Naive thymus-derived CD4-positive, alpha-beta T cell (primary cell): ENCODE results near the gene SECTM1. TPM values are rescaled to one million over a fixed set of nuclear protein-coding genes. Genes with fewer than 3 reads are reported as not detected.
A peak's percentile ranks its signal among the peaks of the same experiment; 100 is the strongest.

Experiments used
- ATAC-seq: fragments of 150-1000 bp; cut with Tn5 transposase; 2 replicates; pipeline ENCODE4 v1.10.0; 2021; ENCODE audit warnings: mild to moderate bottlenecking, moderate library complexity
- CTCF ChIA-PET: fragments of 350-600 bp; sonication (Branson Sonifier 250); formaldehyde crosslinking; loops from one replicate; lab custom pipeline; 2021; ENCODE audit warnings: antibody characterized with exemption; lab: Charles Lee
- POLR2A ChIA-PET: fragments of 350-600 bp; sonication (Branson Sonifier 250); formaldehyde crosslinking; loops from one replicate; lab custom pipeline; 2021; ENCODE audit warnings: antibody characterized with exemption, inconsistent platforms; lab: Charles Lee
- DNase-seq, 9 donors: peaks; one replicate each; pipeline versions ENCODE4 v3.0.0 to v3.0.0-alpha.2; 2020 to 2022; ENCODE audit warnings: mixed read lengths in 1 of 9
- H3K27ac ChIP-seq: one replicate; pipeline ENCODE4 v1.7.0; 2013; ENCODE audit warnings: mild to moderate bottlenecking, low read depth, low read length, moderate library complexity
- H3K27me3 ChIP-seq, 2 donors: one replicate each; pipeline ENCODE4 v1.7.0; 2013; ENCODE audit warnings: low read length in 2 of 2, mild to moderate bottlenecking in 2 of 2, moderate library complexity in 2 of 2; ENCODE audit not compliant: control insufficient read depth in 2 of 2, insufficient read depth in 2 of 2
- H3K36me3 ChIP-seq, 3 experiments: 1 replicate in 2 of 3; 2 replicates in 1 of 3; pipeline ENCODE4 v1.7.0; 2013; ENCODE audit warnings: low read length in 3 of 3, mild to moderate bottlenecking in 3 of 3, moderate library complexity in 1 of 3; ENCODE audit not compliant: insufficient read depth in 3 of 3, control insufficient read depth in 2 of 3
- H3K4me1 ChIP-seq, 2 donors: one replicate each; pipeline ENCODE4 v1.7.0; 2013; ENCODE audit warnings: low read length in 2 of 2, mild to moderate bottlenecking in 2 of 2, moderate library complexity in 1 of 2; ENCODE audit not compliant: control insufficient read depth in 2 of 2, insufficient read depth in 2 of 2
- H3K4me3 ChIP-seq: 2 replicates; pipeline ENCODE4 v1.7.0; 2013; ENCODE audit warnings: mild to moderate bottlenecking, low read length
- H3K9me3 ChIP-seq, 3 experiments: 1 replicate in 2 of 3; 2 replicates in 1 of 3; pipeline ENCODE4 v1.7.0; 2013; ENCODE audit warnings: low read length in 3 of 3; ENCODE audit not compliant: control insufficient read depth in 2 of 3
- H3K27ac Mint-ChIP-seq, 9 donors: one replicate each; pipeline ENCODE4 v1.8.0; 2020 to 2022; ENCODE audit warnings: mixed read lengths in 9 of 9, mild to moderate bottlenecking in 8 of 9, moderate library complexity in 5 of 9, inconsistent platforms in 2 of 9
- H3K27me3 Mint-ChIP-seq, 5 donors: one replicate each; pipeline ENCODE4 v1.8.0; 2021 to 2022; ENCODE audit warnings: mixed read lengths in 5 of 5, mild to moderate bottlenecking in 1 of 5
- H3K36me3 Mint-ChIP-seq, 5 donors: one replicate each; pipeline ENCODE4 v1.8.0; 2020 to 2022; ENCODE audit warnings: mixed read lengths in 5 of 5, mild to moderate bottlenecking in 3 of 5, inconsistent platforms in 1 of 5
- H3K4me1 Mint-ChIP-seq, 7 donors: one replicate each; pipeline ENCODE4 v1.8.0; 2020 to 2022; ENCODE audit warnings: mixed read lengths in 7 of 7, mild to moderate bottlenecking in 3 of 7, inconsistent platforms in 1 of 7
- H3K4me3 Mint-ChIP-seq, 10 donors: one replicate each; pipeline ENCODE4 v1.8.0; 2020 to 2022; ENCODE audit warnings: mild to moderate bottlenecking in 10 of 10, mixed read lengths in 10 of 10, moderate library complexity in 6 of 10, inconsistent platforms in 2 of 10
- H3K9me3 Mint-ChIP-seq, 11 donors: one replicate each; pipeline ENCODE4 v1.8.0; 2020 to 2022; ENCODE audit warnings: mixed read lengths in 11 of 11, mild to moderate bottlenecking in 4 of 11, inconsistent platforms in 1 of 11, moderate library complexity in 1 of 11
- intact Hi-C, 2 donors: fragments of 100-400 bp; cut with micrococcal nuclease; formaldehyde crosslinking; loops; one replicate each; pipeline ENCODE4 v1.15.1; 2023
- polyA plus RNA-seq, 2 donors: library from polyadenylated mRNA; unstranded; fragments of 300-500 nt; fragmentation: Illumina TruSeq; gene quantifications; one replicate each; pipeline ENCODE4 v1.2.3, GENCODE V29; 2021
- total RNA-seq, 6 experiments: library from RNA in 5 of 6; stranded (reverse) in 5 of 6; gene quantifications; 1 replicate in 5 of 6; 2 replicates in 1 of 6; pipeline ENCODE4 v1.2.3 and lab custom pipeline; 2021 to 2026

SECTM1 gene
- total and polyA plus RNA-seq, 7 experiments from 2014 or later, result 1.5 to 32.4 (median 3.2) TPM

- peak overlapping the region; percentile 91 for H3K27ac ChIP-seq
- peak in 8 of 9 donors; percentile 48 to 72 (median 65) for DNase-seq
- H3K27ac Mint-ChIP-seq, result peak overlapping the region in 6 of 9 donors; percentile 77 to 97 (median 90)
- H3K27me3 Mint-ChIP-seq, result no peaks in the 10 kb centered on the region
- ChIA-PET POLR2A (interaction anchor here (0.8 to 12.6 kb wide), 6 partner anchors 15 to 74 kb away, joined by 3 to 237 read pairs (median 3); no protein-coding TSS in a partner anchor), CTCF (interaction anchor here (1.0 to 3.5 kb wide), 4 partner anchors 15 to 81 kb away, joined by 4 to 61 read pairs (median 4); no protein-coding TSS in a partner anchor)
- H3K4me3 ChIP-seq, result peak overlapping the region; percentile 91
- H3K36me3 ChIP-seq, result peaks cover 0 to 39% (median 0%) of the 10 kb centered on the region in 3 experiments
- peak overlapping the region in 6 of 10 donors; percentile 88 to 99 (median 97) for H3K4me3 Mint-ChIP-seq
- H3K9me3 Mint-ChIP-seq, result no peaks in the 10 kb centered on the region
- intact Hi-C loops, result loop anchor here (2.0 kb wide), 3 partner anchors 17 to 77 kb away; partner anchors contain the start of genes CSNK1D (in 1 of the 2) and SECTM1 (in 1 of the 2)
- H3K27me3 ChIP-seq, result no peaks in the 10 kb centered on the region
- peak; percentile 63 for ATAC-seq
- peaks cover 10 to 13% of the 10 kb centered on the region in 2 donors for H3K4me1 ChIP-seq
- no peaks in the 10 kb centered on the region for H3K9me3 ChIP-seq
- H3K4me1 Mint-ChIP-seq, result peaks cover 10 to 19% (median 15%) of the 10 kb centered on the region in 7 donors
- H3K36me3 Mint-ChIP-seq, result peaks cover 0 to 17% (median 4%) of the 10 kb centered on the region in 5 donors
Observed at GRCh38 chr17:82315703-82316358, 17.7 kb downstream of the SECTM1 start.

DNA sequence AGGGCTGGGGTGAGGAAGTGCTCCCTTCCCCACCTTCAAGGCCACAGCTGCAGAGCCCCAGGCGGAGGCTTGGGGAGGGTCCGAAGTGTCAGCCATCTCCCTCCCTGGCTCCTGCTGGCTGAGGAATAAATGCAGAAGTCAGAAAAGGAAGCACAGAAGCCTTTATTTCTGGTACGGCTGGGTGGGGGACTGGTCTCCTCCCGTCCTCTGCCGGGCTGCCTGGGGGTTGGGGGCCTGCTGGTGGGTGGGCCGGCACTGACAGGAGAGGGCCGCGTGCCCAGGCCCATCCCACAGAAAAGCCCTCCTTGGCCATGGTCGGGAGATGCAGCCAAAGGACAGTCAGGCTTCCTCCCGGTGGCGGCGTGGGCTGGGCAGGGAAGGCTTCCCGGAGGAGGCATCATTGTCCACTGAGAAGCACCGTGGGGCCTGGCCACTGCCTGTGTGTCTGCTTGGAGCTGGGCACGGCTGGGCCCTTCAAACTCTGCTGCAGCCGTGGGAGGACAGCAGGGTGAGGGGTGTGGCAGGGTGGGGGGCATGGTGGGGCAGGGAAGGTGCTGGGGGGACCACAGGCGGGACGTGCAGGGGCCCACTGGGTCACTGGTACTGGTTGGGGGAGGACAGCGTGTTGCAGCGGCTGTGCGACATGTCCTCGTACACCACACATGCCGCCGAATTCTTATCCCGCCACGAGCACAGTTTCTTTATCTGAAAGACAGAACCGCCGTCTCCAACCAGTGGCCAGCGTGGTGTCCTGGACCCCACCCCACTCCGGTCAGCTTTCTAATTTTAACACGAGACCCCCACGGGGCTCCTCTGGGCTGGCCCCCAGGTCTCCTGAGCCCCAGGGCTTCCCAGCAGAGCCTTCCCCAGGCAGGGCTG lies 18.6 kb downstream of the SECTM1 start:
- peak overlapping the region; percentile 91 for H3K27ac ChIP-seq
- no peaks in the 10 kb centered on the region for H3K9me3 ChIP-seq
- H3K4me3 ChIP-seq, result peak overlapping the region; percentile 91
- Mint-ChIP-seq H3K27ac (peak overlapping the region in 7 of 9 donors; percentile 77 to 97 (median 89)), H3K4me1 (peaks cover 6 to 22% (median 14%) of the 10 kb centered on the region in 7 donors), H3K4me3 (peak overlapping the region in 6 of 10 donors; percentile 88 to 99 (median 97)), H3K27me3 (no peaks in the 10 kb centered on the region), H3K9me3 (no peaks in the 10 kb centered on the region), H3K36me3 (peaks cover 0 to 17% (median 4%) of the 10 kb centered on the region in 5 donors)
- H3K27me3 ChIP-seq, result no peaks in the 10 kb centered on the region
- intact Hi-C loops, result no loop called here
- peaks cover 0 to 39% (median 0%) of the 10 kb centered on the region in 3 experiments for H3K36me3 ChIP-seq
- peak in 1 of 9 donors; percentile 8 for DNase-seq
- ChIA-PET CTCF (interaction anchor here (3.5 kb wide), 1 partner anchor 15 kb away, joined by 61 read pairs; no protein-coding TSS in a partner anchor), POLR2A (interaction anchor here (1.1 to 12.6 kb wide), 4 partner anchors 14 to 73 kb away, joined by 3 to 237 read pairs (median 14); no protein-coding TSS in a partner anchor)
- no peak for ATAC-seq
- H3K4me1 ChIP-seq, result peaks cover 8 to 13% of the 10 kb centered on the region in 2 donors

DNA sequence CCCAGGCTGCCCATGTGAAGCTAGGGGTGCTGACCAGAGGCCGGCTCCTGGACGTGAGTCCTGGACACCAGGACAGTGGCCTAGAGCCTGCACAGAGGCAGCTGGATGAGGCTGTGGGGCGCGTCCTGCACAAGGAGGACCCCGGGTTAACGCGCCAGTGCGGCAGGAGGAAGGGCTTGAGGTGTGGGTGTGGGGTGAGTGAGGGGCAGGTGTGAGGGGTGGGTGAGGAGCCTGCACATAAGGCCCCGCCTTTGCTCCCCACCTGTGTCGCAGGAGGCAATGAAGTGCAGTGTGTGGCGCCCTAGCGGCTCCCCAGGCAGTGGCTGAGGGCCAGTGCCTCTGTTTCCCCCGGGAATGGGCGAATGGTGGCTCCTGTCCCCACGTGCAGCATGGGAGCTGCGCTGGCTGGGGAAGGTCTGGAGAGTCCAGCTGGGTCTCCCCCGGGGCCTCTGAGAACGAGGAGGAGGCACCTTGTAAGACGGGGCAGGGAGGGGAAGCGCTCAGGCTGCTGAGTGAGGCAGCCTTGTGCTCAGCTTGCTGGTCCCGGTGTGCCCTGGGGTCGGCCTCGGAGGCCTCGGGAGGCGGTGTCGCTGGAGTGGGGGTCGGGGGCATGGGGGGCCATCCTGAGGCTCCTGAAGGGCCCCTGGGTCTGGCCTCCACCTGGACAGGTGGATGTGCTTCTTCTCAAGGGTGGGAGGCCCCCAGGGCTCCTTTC lies 19.4 kb downstream of the SECTM1 start:
- ChIA-PET CTCF (interaction anchor here (0.6 to 3.7 kb wide), 3 partner anchors 12 to 39 kb away, joined by 5 to 61 read pairs (median 18); no protein-coding TSS in a partner anchor), POLR2A (interaction anchor here (1.5 to 12.6 kb wide), 3 partner anchors 13 to 21 kb away, joined by 3 to 237 read pairs (median 26); no protein-coding TSS in a partner anchor)
- Histone ChIP-seq H3K36me3 (peaks cover 0 to 39% (median 0%) of the 10 kb centered on the region in 3 experiments), H3K9me3 (no peaks in the 10 kb centered on the region), H3K4me3 (no peak overlapping the region), H3K27me3 (no peaks in the 10 kb centered on the region), H3K27ac (peak overlapping the region; percentile 91), H3K4me1 (peaks cover 8 to 13% of the 10 kb centered on the region in 2 donors)
- DNase-seq, result no peak
- H3K4me1 Mint-ChIP-seq, result peaks cover 6 to 23% (median 14%) of the 10 kb centered on the region in 7 donors
- ATAC-seq, result no peak
- H3K4me3 Mint-ChIP-seq, result peak overlapping the region in 7 of 10 donors; percentile 15 to 71 (median 47)
- H3K9me3 Mint-ChIP-seq, result no peaks in the 10 kb centered on the region
- intact Hi-C loops, result no loop called here
- peak overlapping the region in 6 of 9 donors; percentile 6 to 86 (median 50) for H3K27ac Mint-ChIP-seq
- H3K27me3 Mint-ChIP-seq, result no peaks in the 10 kb centered on the region
- peaks cover 0 to 17% (median 4%) of the 10 kb centered on the region in 5 donors for H3K36me3 Mint-ChIP-seq

- Mint-ChIP-seq H3K4me3 (peak overlapping the region in 8 of 10 donors; percentile 15 to 71 (median 56)), H3K36me3 (peaks cover 0 to 19% (median 4%) of the 10 kb centered on the region in 5 donors), H3K9me3 (no peaks in the 10 kb centered on the region), H3K4me1 (peaks cover 9 to 23% (median 18%) of the 10 kb centered on the region in 7 donors), H3K27me3 (no peaks in the 10 kb centered on the region), H3K27ac (peak overlapping the region in 7 of 9 donors; percentile 6 to 86 (median 75))
- H3K36me3 ChIP-seq, result peaks cover 0 to 39% (median 0%) of the 10 kb centered on the region in 3 experiments
- no peak for DNase-seq
- H3K4me3 ChIP-seq, result no peak overlapping the region
- H3K4me1 ChIP-seq, result peaks cover 8 to 13% of the 10 kb centered on the region in 2 donors
- peak overlapping the region; percentile 91 for H3K27ac ChIP-seq
- ATAC-seq, result no peak
- ChIA-PET POLR2A (interaction anchor here (12.6 kb wide), 1 partner anchor 13 kb away, joined by 237 read pairs; no protein-coding TSS in a partner anchor), CTCF (interaction anchor here (0.6 to 3.7 kb wide), 2 partner anchors 12 to 40 kb away, joined by 5 to 18 read pairs; no protein-coding TSS in a partner anchor)
- H3K9me3 ChIP-seq, result no peaks in the 10 kb centered on the region
- intact Hi-C loops, result no loop called here
- H3K27me3 ChIP-seq, result no peaks in the 10 kb centered on the region
Observed at GRCh38 chr17:82313195-82314011, 20.2 kb downstream of the SECTM1 start.

- Histone ChIP-seq H3K4me1 (peaks cover 0 to 7% of the 10 kb centered on the region in 2 donors), H3K27ac (no peak overlapping the region), H3K9me3 (no peaks in the 10 kb centered on the region), H3K4me3 (no peak overlapping the region), H3K36me3 (peaks cover 0 to 35% (median 0%) of the 10 kb centered on the region in 3 experiments), H3K27me3 (no peaks in the 10 kb centered on the region)
- Mint-ChIP-seq H3K27me3 (no peaks in the 10 kb centered on the region), H3K27ac (peak overlapping the region in 1 of 9 donors; percentile 38), H3K9me3 (no peaks in the 10 kb centered on the region), H3K4me3 (no peak overlapping the region), H3K4me1 (peaks cover 14 to 24% (median 19%) of the 10 kb centered on the region in 7 donors), H3K36me3 (peaks cover 0 to 19% (median 4%) of the 10 kb centered on the region in 5 donors)
- ATAC-seq, result no peak
- POLR2A ChIA-PET, result interaction anchor here (1.1 to 12.6 kb wide), 2 partner anchors 11 to 18 kb away, joined by 3 to 237 read pairs; no protein-coding TSS in a partner anchor
- intact Hi-C loops, result no loop called here
- CTCF ChIA-PET, result interaction anchor here (3.7 kb wide), 1 partner anchor 10 kb away, joined by 18 read pairs; no protein-coding TSS in a partner anchor
- no peak for DNase-seq
Observed at GRCh38 chr17:82311971-82312370, 21.6 kb downstream of the SECTM1 start.
